ENCODE results near the gene NOP58. TPM values are rescaled to one million over a fixed set of nuclear protein-coding genes. Genes with fewer than 3 reads are reported as not detected.
A peak's percentile ranks its signal among the peaks of the same experiment; 100 is the strongest.

Gene NOP58
- total and polyA plus RNA-seq, 2 experiments from 2014 or later: 49.3 to 68.1 TPM

GRCh38 chr2:202290316-202290715 lies 24.8 kb downstream of the NOP58 start:
- H3K36me3 ChIP-seq (ENCODE audit: low read depth): peaks cover 76% of the 10 kb centered on the region
- H3K27me3 ChIP-seq (replicated peaks; ENCODE audit: insufficient read depth): no peaks in the 10 kb centered on the region
- TF ChIP-seq EZH2phosphoT487 (IDR thresholded peaks at IDR 0.05; ENCODE audit: insufficient read depth, low read depth): no peak
- no peak for TF ChIP-seq EZH2 (IDR thresholded peaks at IDR 0.05; ENCODE audit: insufficient read depth, poor library complexity, severe bottlenecking)
- no peak overlapping the region for H3K27ac ChIP-seq
- H3K9me3 ChIP-seq (ENCODE audit: low read depth): no peaks in the 10 kb centered on the region
- no peak overlapping the region for H2AFZ ChIP-seq
- no peak overlapping the region for H3K4me2 ChIP-seq (ENCODE audit: unreplicated experiment)
- no peaks in the 10 kb centered on the region for H4K20me1 ChIP-seq (ENCODE audit: insufficient read depth)
- peaks cover 38% of the 10 kb centered on the region for H3F3A ChIP-seq (ENCODE audit: insufficient read depth)
- peaks cover 88% of the 10 kb centered on the region for H3K79me2 ChIP-seq (ENCODE audit: insufficient read depth)
- WGBS, 2 experiments (ENCODE audit: low coverage in 1 of 2, low lambda C conversion rate in 2 of 2, missing lambda C conversion rate in 2 of 2): 89 to 92% methylated on average over 3 of the region's 3 CpGs
- no peak overlapping the region for H3K4me3 ChIP-seq
- H3K9ac ChIP-seq: no peak overlapping the region
- H3K9me2 ChIP-seq (ENCODE audit: insufficient read depth): no peaks in the 10 kb centered on the region
- no peak for DNase-seq
- in situ Hi-C loops (cut with MboI): no loop called here
- peaks cover 16% of the 10 kb centered on the region for H3K4me1 ChIP-seq (ENCODE audit: insufficient read depth)

- Histone ChIP-seq H4K20me1 (ENCODE audit: insufficient read depth) (no peaks in the 10 kb centered on the region), H3F3A (ENCODE audit: insufficient read depth) (peaks cover 38% of the 10 kb centered on the region), H3K9me2 (ENCODE audit: insufficient read depth) (no peaks in the 10 kb centered on the region), H3K9ac (no peak overlapping the region), H3K79me2 (ENCODE audit: insufficient read depth) (peaks cover 89% of the 10 kb centered on the region), H3K36me3 (ENCODE audit: low read depth) (peaks cover 78% of the 10 kb centered on the region), H2AFZ (no peak overlapping the region), H3K4me1 (ENCODE audit: insufficient read depth) (peaks cover 18% of the 10 kb centered on the region), H3K4me2 (ENCODE audit: unreplicated experiment) (no peak overlapping the region), H3K27ac (no peak overlapping the region), H3K9me3 (ENCODE audit: low read depth) (no peaks in the 10 kb centered on the region), H3K4me3 (no peak overlapping the region), H3K27me3 (replicated peaks; ENCODE audit: insufficient read depth) (no peaks in the 10 kb centered on the region)
- in situ Hi-C loops (cut with MboI): no loop called here
- TF ChIP-seq EZH2 (IDR thresholded peaks at IDR 0.05; ENCODE audit: insufficient read depth, poor library complexity, severe bottlenecking) (no peak), EZH2phosphoT487 (IDR thresholded peaks at IDR 0.05; ENCODE audit: insufficient read depth, low read depth) (no peak)
- WGBS, 2 experiments (ENCODE audit: low coverage in 1 of 2, low lambda C conversion rate in 2 of 2, missing lambda C conversion rate in 2 of 2): 75 to 88% methylated on average over 1 of the region's 1 CpG
- DNase-seq: peak; percentile 10
Measured at GRCh38 chr2:202290970-202291369, 25.4 kb downstream of the NOP58 start.

DNA sequence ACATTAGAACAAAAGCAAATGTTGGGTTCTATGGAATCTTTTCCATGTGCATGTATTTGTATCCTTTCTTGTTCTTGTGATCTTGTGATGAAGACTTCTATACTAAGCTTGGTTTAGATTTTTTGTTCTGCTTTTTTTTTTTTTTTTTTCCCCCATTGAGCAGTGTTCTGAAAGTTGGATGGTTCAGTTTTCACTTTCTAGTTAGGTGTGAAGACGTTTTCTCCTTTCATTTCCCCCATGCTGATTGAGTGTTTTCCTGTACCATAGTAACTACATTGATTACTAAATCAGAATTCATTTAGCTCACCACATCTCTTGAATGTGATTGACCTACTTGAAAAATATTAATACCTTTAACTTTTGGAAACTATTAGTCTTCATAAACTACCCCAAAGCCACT lies 34.1 kb downstream of the NOP58 start:
- H3K79me2 ChIP-seq (ENCODE audit: insufficient read depth): peaks cover 41% of the 10 kb centered on the region
- in situ Hi-C loops (cut with MboI): no loop called here

GRCh38 chr2:202306034-202306433 lies 40.5 kb downstream of the NOP58 start:
- H3K9me3 ChIP-seq (ENCODE audit: low read depth): no peaks in the 10 kb centered on the region
- H3K27ac ChIP-seq: no peak overlapping the region
- H4K20me1 ChIP-seq (ENCODE audit: insufficient read depth): no peaks in the 10 kb centered on the region; the same call in 1 of the 2 replicates
- TF ChIP-seq EZH2 (IDR thresholded peaks at IDR 0.05; ENCODE audit: insufficient read depth, poor library complexity, severe bottlenecking): no peak
- no peak for TF ChIP-seq EZH2phosphoT487 (IDR thresholded peaks at IDR 0.05; ENCODE audit: insufficient read depth, low read depth)
- H3K9me2 ChIP-seq (ENCODE audit: insufficient read depth): no peaks in the 10 kb centered on the region
- no peaks in the 10 kb centered on the region for H3K27me3 ChIP-seq (replicated peaks; ENCODE audit: insufficient read depth)
- H2AFZ ChIP-seq: no peak overlapping the region
- no peak overlapping the region for H3K9ac ChIP-seq
- in situ Hi-C loops (cut with MboI): no loop called here
- no peak overlapping the region for H3K4me3 ChIP-seq
- no peaks in the 10 kb centered on the region for H3F3A ChIP-seq (ENCODE audit: insufficient read depth)
- H3K36me3 ChIP-seq (ENCODE audit: low read depth): peaks cover 59% of the 10 kb centered on the region
- DNase-seq: no peak
- H3K4me2 ChIP-seq (ENCODE audit: unreplicated experiment): no peak overlapping the region
- H3K79me2 ChIP-seq (ENCODE audit: insufficient read depth): peaks cover 14% of the 10 kb centered on the region; the same call in 1 of the 2 replicates
- no peaks in the 10 kb centered on the region for H3K4me1 ChIP-seq (ENCODE audit: insufficient read depth)
- 96 to 97% methylated on average over 3 of the region's 3 CpGs for WGBS, 2 experiments (ENCODE audit: low coverage in 1 of 2, low lambda C conversion rate in 2 of 2, missing lambda C conversion rate in 2 of 2)

More for the DNA sequence above, 34.1 kb downstream of the NOP58 start:
- no peak overlapping the region for H2AFZ ChIP-seq
- 95 to 97% methylated on average over 1 of the region's 1 CpG for WGBS, 2 experiments (ENCODE audit: low coverage in 1 of 2, low lambda C conversion rate in 2 of 2, missing lambda C conversion rate in 2 of 2)
- peaks cover 6% of the 10 kb centered on the region; the same call in 1 of the 2 replicates for H3F3A ChIP-seq (ENCODE audit: insufficient read depth)
- peaks cover 8% of the 10 kb centered on the region for H3K4me1 ChIP-seq (ENCODE audit: insufficient read depth)
- H3K9ac ChIP-seq: no peak overlapping the region
- no peaks in the 10 kb centered on the region for H4K20me1 ChIP-seq (ENCODE audit: insufficient read depth)
- H3K36me3 ChIP-seq (ENCODE audit: low read depth): peaks cover 90% of the 10 kb centered on the region
- no peaks in the 10 kb centered on the region for H3K27me3 ChIP-seq (replicated peaks; ENCODE audit: insufficient read depth)
- no peaks in the 10 kb centered on the region for H3K9me3 ChIP-seq (ENCODE audit: low read depth)
- H3K9me2 ChIP-seq (ENCODE audit: insufficient read depth): no peaks in the 10 kb centered on the region
- DNase-seq: no peak
- TF ChIP-seq EZH2phosphoT487 (IDR thresholded peaks at IDR 0.05; ENCODE audit: insufficient read depth, low read depth) (no peak), EZH2 (IDR thresholded peaks at IDR 0.05; ENCODE audit: insufficient read depth, poor library complexity, severe bottlenecking) (no peak)
- no peak overlapping the region for H3K4me2 ChIP-seq (ENCODE audit: unreplicated experiment)
- no peak overlapping the region for H3K4me3 ChIP-seq
- no peak overlapping the region for H3K27ac ChIP-seq

- in situ Hi-C loops (cut with MboI): no loop called here
- Histone ChIP-seq H3K36me3 (ENCODE audit: low read depth) (peaks cover 49% of the 10 kb centered on the region), H3K9ac (no peak overlapping the region), H3K4me1 (ENCODE audit: insufficient read depth) (no peaks in the 10 kb centered on the region), H3K4me3 (no peak overlapping the region), H3K79me2 (ENCODE audit: insufficient read depth) (peaks cover 6% of the 10 kb centered on the region; the same call in 1 of the 2 replicates), H3F3A (ENCODE audit: insufficient read depth) (no peaks in the 10 kb centered on the region), H2AFZ (no peak overlapping the region), H3K9me2 (ENCODE audit: insufficient read depth) (no peaks in the 10 kb centered on the region), H3K9me3 (ENCODE audit: low read depth) (no peaks in the 10 kb centered on the region), H3K27me3 (replicated peaks; ENCODE audit: insufficient read depth) (no peaks in the 10 kb centered on the region), H3K27ac (no peak overlapping the region), H3K4me2 (ENCODE audit: unreplicated experiment) (no peak overlapping the region), H4K20me1 (ENCODE audit: insufficient read depth) (no peaks in the 10 kb centered on the region; the same call in 1 of the 2 replicates)
- no peak for DNase-seq
- TF ChIP-seq EZH2 (IDR thresholded peaks at IDR 0.05; ENCODE audit: insufficient read depth, poor library complexity, severe bottlenecking) (no peak), EZH2phosphoT487 (IDR thresholded peaks at IDR 0.05; ENCODE audit: insufficient read depth, low read depth) (no peak)
- WGBS, 2 experiments (ENCODE audit: low coverage in 1 of 2, low lambda C conversion rate in 2 of 2, missing lambda C conversion rate in 2 of 2): 80 to 85% methylated on average over 3 of the region's 3 CpGs
Measured at GRCh38 chr2:202307690-202308089, 42.1 kb downstream of the NOP58 start.
